Mammary epithelial cell (primary cell): ENCODE data around the gene LDLRAD4.

Experiments used
- EZH2 ChIP-seq: IDR thresholded peaks from 2 replicates; pipeline ENCODE4 v1.6.1; 2012; ENCODE audit warnings: low read length, inconsistent platforms, borderline replicate concordance
- TF ChIP-seq, protein P1 (sequence below), 2 donors: IDR thresholded peaks in 1 of 2; conservative IDR thresholded peaks in 1 of 2; 2 replicates each; pipeline ENCODE4 v1.5.1; 2011 to 2012; ENCODE audit warnings: inconsistent platforms in 2 of 2, low read length in 2 of 2, mild to moderate bottlenecking in 2 of 2, control low read depth in 1 of 2, low read depth in 1 of 2; ENCODE audit not compliant: insufficient read depth in 1 of 2; ENCODE audit errors: extremely low read depth in 1 of 2

DNA sequence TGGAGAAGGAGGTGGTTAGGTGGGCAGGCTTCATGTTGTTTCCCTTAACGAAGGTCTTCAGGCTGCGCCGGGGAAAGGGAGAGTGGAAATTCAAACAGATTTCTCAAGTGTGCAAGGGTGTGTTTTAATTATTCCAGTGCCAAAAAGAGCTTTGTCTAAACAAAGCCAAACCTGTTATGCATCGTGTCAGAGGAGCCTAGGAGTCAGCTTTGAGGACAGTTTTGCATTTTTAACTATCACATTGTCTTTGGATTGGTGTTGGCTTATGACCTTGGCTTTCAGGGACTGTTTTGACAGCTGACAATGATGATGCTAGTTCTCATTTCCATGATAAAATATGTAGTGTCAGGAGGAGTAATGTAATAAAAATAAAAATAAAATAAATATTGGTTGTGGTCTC lies 144.8 kb downstream of the LDLRAD4 start:
- TF ChIP-seq, protein P1, sequence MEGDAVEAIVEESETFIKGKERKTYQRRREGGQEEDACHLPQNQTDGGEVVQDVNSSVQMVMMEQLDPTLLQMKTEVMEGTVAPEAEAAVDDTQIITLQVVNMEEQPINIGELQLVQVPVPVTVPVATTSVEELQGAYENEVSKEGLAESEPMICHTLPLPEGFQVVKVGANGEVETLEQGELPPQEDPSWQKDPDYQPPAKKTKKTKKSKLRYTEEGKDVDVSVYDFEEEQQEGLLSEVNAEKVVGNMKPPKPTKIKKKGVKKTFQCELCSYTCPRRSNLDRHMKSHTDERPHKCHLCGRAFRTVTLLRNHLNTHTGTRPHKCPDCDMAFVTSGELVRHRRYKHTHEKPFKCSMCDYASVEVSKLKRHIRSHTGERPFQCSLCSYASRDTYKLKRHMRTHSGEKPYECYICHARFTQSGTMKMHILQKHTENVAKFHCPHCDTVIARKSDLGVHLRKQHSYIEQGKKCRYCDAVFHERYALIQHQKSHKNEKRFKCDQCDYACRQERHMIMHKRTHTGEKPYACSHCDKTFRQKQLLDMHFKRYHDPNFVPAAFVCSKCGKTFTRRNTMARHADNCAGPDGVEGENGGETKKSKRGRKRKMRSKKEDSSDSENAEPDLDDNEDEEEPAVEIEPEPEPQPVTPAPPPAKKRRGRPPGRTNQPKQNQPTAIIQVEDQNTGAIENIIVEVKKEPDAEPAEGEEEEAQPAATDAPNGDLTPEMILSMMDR (conservative IDR thresholded peaks at IDR 0.05 in 1 of 2, IDR thresholded peaks at IDR 0.05 in 1 of 2; ENCODE audit: extremely low read depth in 1 of 2, insufficient read depth in 1 of 2, low read depth in 1 of 2, low read length in 2 of 2): no peak
- TF ChIP-seq EZH2: no peak
